GM21529 (cell line): ENCODE measurements around the gene KLRC2.
A peak's percentile ranks its signal among the peaks of the same experiment; 100 is the strongest.
"Not testable (repeated sequence)": the region's sequence is repeated elsewhere in the genome, so short reads cannot be mapped to it uniquely, and the experiment has no call there.

ENCODE experiments used
- ATAC-seq: cut with Tn5 transposase; IDR thresholded peaks from one replicate; pipeline ENCODE4 v1.9.1; 2021; ENCODE audit not compliant: unreplicated experiment

KLRC2 gene

DNA sequence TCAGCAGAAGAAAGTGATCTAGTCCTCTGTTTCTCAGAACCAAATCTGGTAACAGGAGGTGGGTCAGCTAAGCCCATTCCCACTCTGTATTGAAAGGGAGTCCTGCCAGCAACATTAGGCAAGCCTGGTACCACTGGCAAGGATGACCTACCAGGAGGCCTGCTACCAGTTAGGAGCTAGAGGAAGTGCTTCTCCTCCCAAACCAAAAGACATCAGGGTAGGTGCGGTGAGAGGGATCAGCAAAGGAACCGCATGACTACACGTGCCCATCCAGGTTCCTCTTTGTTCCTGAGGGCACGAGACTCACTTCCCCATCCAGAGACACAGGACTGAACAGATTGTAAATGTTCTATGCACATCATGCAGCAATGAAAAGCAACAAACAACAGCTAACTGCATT is 29.1 kb downstream of the KLRC2 start:
- ATAC-seq: no peak

DNA sequence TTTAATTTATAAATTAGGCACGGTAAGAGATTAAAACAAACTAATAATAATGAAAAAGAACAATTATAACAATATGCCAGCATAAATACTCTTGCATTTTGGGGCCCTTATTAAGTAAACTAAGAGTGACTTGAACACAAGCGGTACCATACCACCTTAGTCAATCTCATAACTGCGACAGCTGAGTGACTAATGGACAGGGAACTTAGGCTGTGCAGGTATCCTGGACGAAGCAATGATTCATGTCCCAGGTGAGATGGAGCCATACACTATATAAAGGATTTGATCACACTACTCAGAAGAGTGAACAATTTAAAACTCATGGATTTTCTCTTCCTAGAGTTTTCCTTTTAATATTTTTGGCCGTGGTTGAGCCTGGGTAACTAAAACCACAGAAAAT is 30.5 kb downstream of the KLRC2 start:
- no peak for ATAC-seq

DNA sequence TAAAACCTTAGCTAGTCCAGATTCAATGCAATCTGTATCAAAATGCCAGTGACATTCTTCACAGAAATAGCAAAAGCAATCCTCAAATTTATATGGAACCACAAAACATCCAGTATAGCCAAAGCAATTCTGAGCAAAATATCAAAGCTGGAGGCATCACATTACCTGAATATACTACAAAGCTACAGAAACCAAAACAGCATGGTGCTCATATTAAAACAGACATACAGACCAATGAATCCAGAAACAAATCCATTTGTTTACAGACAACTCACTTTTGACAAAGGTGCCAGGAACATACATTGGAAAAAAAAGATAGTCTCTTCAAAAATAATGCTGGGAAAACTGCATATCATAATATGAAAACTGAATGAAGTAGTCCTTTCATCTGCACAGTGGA is 31.0 kb downstream of the KLRC2 start:
- ATAC-seq: no peak

DNA sequence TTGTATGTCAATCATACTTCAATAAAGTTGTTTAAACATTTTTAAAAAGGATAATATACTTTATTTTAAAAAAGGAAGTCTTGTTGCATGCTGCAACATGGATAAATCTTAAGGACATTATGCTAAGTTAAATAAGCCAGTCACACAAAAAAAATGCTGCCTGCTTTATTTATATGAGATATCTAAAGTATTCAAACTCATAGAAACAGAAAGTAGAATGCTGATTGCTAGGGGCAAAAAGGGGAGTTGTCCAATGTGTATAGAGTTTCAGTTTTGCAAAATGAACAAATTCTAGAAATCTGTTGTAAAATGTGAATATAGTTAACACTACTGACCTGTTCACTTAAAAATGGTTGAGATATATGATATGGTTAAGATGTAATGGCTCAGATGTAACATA is 35.0 kb downstream of the KLRC2 start:
- ATAC-seq: no peak

DNA sequence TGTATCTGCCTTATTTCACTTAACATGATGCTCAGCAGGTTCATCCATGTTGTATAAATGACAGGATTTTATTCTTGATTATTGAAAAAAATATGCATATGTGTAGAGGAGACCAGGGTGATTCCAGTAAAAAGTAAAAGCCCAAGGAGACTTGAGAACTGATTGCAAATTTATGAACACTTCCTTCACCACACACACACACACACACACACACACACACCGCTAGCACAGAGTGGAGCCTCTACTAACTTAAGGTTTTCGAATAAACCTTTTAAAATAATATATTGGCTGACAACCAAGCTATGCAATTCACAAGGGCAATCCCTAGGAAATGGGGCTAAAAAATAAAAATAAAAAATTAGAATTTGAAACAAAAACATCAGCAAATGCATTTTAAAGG is 37.6 kb downstream of the KLRC2 start:
- ATAC-seq: no peak

DNA sequence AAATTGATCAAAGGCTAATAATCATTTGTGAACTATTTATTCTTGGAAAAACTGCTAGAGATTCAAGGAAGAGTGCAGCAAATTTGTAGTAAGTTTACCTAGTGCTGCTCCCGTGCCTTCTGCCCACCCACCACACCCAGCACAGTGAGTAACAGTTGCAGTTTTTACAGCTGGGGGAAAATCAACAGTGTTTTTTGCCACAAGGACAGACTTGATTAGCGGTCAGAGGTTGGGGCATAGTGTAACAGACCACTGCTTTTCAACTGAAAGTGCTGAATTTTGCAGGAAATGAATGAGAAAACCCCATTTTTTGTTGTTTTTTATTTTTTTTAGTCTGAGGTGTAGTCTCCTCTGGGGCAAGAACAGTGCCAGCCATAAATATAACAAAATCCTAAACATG is 38.5 kb downstream of the KLRC2 start:
- no peak for ATAC-seq

DNA sequence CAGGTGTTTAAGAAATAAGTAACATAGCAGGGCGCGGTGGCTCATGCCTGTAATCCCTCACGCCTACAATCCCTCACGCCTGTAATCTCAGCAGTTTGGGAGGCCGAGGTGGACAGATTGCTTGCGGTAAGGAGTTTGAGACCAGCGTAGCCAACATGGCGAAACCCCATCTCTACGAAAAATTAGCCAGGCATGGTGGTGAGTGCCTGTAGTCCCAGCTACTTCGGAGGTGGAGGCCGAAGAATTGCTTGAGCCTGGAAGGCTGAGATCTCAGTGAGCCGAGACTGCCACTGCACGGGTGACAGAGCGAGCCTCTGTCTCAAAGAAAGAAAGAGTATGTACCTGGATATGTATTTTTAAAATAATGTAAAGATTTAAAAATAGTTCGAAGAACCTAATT is 39.6 kb downstream of the KLRC2 start:
- not testable (repeated sequence) for ATAC-seq

DNA sequence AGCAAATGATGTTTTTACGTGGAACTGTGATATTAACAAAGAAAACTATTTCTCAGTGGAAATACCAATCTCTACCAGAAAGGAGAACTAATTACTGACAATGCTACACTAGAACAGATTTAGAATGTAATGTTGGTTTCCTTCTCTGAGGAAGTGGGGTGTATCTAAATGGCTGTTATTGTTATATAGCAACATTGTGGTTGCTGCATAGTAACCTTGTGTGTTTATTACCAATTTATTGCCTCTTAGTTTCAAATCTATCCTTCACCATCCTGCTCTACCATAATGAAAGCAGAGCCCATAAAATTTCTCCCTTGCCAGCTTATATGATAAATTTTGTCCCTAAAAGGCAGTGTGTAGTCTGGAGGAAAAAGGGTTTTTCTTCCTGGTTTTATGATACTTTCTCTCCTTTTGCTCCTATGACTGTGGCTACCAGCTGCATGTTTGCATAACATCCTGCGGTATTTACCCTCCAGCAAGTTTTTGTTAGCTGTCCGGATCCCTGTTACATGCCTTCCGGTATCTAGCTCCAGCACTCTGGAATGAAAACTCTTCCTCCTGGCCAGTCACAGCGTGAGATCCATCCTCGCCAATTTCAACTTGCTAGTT is 40.3 kb downstream of the KLRC2 start:
- peak; percentile 90 for ATAC-seq

DNA sequence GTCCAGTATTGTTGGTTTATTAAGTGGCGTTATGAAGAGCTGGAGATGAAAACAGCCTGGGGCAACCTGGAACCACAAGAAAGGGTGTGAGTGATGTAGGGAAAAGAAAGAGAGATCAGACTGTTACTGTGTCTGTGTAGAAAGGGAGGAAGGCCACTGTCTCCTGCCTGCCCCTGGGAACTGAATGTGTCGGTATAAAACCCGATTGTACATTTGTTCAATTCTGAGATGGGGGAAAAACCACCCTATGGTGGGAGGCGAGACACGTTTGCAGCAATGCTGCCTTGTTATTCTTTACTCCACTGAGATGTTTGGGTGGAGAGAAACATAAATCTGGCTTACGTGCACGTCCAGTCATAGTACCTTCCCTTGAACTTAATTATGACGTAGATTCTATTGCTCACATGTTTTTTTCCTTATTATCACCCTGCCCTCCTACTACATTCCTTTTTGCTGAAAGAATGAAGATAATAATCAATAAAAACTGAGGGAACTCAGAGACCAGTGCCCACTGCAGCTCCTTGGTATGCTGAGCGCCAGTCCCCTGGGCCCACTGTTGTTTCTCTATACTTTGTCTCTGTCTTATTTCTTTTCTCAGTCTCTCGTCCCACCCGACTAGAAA is 41.2 kb downstream of the KLRC2 start:
- ATAC-seq: not testable (repeated sequence)

DNA sequence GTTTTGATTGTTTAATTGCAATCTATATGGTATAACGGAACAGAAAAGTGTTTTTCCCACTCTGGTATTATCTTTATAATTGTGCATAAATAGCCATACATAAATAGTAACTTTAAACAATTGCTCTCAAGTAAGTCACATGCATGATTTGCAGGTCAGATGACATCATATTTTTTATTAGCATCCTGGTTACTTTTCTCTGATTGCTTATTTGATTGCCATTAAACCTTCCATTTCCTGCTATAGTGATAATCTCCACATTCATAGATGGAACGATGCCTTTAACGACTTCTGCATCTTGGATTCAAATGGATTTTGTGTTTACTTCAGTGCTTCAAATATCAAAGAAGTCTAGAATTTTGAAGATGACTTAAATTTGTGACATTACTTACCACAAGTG is 42.5 kb downstream of the KLRC2 start:
- ATAC-seq: no peak

DNA sequence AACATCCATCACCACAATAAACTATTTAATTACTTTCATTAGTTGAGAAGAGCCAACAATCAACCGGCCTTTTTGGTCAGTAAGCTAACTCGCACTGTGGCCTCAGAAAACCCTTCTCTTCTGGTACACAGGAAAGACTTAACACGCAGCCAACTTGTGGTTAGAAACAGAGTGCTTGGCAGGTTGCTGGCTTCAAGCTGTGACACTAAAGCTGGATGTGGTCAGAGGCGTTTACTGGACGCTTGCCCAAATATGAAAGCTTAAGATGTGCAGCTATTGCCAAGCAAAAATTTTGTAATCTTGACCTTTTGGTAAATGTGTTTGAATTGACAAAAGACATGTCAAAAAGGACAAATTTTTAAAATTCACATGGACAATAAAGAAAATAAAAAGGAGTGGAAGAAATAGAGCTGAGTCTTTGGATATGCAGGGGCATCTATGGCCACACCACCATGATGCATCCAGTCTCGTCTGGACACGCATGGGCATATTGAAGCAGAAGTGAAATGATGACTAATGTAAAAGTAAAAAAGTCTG is 43.3 kb downstream of the KLRC2 start:
- no peak for ATAC-seq

DNA sequence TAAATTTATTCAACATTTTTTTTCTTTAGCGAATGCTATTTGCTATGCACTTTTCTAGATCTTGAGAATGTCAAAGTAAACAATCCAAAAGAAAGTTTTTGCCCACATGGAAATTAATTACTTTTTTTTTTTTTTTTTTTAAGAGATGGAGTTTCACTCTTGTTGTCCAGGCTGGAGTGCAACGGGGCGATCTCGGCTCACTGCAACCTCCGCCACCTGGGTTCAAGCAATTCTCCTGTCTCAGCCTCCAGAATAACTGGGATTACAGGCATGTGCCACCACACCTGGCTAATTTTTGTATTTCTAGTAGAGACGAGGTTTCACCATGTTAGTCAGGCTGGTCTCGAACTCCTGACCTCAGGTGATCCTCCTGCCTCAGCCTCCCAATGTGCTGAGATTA is 44.8 kb downstream of the KLRC2 start:
- not testable (repeated sequence) for ATAC-seq

DNA sequence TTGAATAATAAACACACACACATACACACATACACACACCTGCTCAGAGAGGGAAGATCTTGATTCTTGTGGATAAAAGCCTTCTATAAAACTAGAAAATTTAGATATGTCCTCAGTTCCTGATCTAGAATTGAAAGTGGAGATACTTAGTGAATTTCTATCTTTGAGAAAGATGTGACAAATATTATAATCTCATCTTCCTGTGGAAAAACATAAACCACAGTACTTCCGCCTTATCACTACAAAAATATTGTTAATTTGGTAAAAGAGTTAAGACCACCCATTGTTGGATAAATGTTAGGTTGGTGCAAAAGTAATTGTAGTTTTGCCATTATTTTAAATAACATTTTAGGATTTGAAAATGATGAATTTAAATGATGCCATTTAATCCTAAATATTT is 45.9 kb downstream of the KLRC2 start, which contains the start of gene KLRK1:
Gene KLRK1, minus strand, starts transcription at position 138 of the 400 bp plus-strand sequence. CDS start 1,231 bp downstream, outside the sequence.
- ATAC-seq: no peak

DNA sequence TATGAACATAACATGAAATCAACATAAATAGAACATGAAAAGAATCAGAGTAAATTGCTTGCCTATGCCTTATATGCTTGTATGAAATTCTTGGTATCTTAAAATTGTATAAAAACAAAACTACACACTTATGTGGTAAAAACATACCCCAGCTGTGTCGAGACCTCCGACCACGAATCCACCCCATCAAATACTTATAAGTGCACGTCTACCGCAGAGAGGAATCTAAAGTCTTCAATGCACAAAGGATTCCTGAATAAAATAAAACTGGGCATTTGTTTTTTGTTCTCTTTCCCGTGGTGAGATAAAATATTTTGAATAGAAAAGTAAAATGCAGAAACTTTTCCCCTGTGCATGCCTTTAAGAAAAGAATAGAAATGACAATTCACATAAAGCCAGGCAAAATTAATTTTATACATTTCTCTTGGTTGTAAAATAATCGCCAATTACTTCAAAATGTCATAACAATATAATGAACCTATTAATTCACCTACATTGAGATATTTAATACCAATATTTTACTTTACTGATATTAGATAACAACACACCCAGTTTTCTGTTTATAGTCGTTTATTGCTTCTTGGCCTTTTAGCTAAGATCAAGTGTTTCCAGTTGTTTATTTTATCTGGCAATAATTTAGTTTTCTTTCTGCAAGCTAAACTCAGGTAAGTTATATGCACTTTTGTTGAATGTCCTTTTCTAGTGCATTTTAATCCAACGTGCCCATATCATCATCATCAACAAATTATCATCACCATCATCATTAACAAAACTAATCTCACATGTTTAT is 47.0 kb downstream of the KLRC2 start:
- ATAC-seq: no peak

DNA sequence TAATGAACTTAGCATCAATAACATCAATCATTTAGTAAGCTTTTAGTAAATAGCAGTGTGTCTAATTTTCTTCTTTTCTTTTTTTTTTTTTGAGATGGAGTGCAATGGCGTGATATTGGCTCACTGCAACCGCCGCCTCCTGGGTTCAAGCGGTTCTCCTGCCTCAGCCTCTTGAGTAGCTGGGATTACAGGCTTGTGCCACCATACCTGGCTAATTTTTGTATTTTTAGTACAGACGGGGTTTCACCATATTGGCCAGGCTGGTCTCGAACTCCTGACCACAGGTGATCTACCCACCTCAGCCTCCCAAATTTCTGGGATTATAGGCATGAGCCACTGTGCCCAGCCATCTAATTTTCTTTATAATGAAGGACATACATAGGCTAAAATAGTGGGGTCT is 48.3 kb downstream of the KLRC2 start:
- not testable (repeated sequence) for ATAC-seq

DNA sequence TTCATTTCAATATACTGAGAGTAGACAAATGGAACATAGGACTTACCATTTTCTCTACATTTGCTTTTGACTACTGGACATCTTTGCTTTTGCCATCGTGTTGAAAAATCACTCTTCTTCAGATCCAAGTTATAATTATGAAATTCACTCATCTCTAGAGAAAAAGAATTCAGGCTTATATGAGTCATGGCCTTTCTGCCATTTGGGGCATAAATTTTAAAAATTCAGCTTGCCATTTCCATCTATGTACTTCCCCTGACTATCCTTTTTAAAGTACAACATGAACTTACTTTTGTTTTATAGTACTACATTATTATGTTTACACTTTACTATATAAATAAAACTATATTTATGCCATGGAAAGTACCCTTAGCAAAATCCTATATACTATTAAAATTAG is 49.0 kb downstream of the KLRC2 start:
- no peak for ATAC-seq

DNA sequence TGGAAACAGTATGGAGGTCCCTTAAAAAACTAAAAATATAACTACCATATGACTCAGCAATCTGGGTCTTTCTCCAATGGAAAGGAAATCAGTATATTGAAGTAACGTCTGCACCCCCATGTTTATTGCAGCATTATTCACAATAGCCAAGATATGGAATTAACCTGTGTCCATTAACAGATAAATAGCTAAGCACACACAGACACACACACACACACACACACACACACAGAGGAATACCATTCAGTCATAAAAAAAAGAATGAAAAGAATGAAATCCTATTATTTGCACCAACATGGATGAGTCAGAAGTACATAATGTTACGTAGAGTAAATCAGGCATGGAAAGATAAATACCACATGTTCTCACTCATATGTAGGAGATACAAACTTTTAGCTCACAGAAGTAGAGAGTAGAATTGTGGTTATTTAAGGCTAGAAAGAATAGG is 50.6 kb downstream of the KLRC2 start:
- no peak for ATAC-seq

DNA sequence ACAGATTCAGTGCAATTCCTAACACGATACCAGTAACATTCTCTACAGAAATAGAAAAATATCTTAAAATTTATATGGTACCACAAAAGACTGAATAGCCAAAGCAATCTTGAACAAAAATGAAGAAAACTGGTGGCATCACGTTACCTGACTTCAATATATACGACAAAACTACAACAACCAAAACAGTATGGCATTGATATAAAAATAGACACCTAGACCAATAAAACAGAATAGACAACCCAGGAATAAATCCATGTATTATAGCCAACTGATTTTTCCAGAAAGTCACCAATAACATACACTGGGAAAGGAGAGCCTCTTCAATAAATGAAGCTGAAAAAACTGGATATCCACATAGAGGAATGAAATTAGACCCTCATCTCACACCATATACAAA is 51.6 kb downstream of the KLRC2 start:
- no peak for ATAC-seq

DNA sequence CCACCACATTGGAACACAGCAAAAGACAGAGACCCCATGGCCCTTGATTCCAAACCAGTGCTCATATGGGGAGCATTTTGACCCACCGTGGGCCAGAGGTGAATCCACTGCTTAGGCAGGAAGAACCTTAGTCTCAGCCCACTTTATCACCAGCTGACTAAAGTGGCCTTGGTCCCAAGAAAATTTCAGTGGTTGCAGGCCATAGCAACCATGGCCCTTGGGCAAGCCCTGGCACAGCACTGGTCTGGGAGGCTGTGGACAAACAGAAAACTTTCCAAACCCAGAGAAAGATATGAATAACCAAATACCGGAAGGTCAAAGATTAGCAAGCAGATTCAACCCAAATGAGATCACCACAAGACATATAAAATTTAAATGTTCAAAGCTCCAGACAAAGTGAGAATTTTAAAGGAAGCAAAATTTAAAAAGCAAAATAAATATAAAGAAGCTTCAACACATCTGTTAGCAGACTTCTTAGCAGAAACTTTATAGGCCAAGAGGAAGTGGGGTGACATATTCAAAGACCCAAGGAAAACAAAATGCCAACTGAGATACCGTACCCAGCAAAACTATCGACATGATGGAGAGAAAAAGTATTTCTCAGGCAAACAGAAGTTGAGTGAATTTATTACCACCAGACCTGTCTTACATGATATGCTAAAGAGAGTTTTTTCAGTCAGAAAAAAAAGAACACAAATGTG is 53.7 kb downstream of the KLRC2 start:
- no peak for ATAC-seq
